ENCODE data around the gene DPEP3. TPM values are rescaled to one million over a fixed set of nuclear protein-coding genes. Genes with fewer than 3 reads are reported as not detected.

Gene DPEP3
- total RNA-seq, 1 donor from 2014 or later, result not detected

- H3K4me3 Mint-ChIP-seq (ENCODE audit: unreplicated experiment), result peak overlapping the region; percentile 94
- no peak for DNase-seq
These were observed 12.9 kb downstream of the DPEP3 start for GRCh38 chr16:67967183-67967957.

GRCh38 chr16:67966549-67967182, 13.6 kb downstream of the DPEP3 start:
- Mint-ChIP-seq H3K36me3 (ENCODE audit: unreplicated experiment) (no peaks in the 10 kb centered on the region), H3K4me1 (ENCODE audit: low read depth, unreplicated experiment) (peaks cover 4% of the 10 kb centered on the region), H3K9me3 (ENCODE audit: unreplicated experiment) (peaks cover 3% of the 10 kb centered on the region), H3K27me3 (ENCODE audit: unreplicated experiment) (peaks cover 14% of the 10 kb centered on the region), H3K4me3 (ENCODE audit: unreplicated experiment) (peak overlapping the region; percentile 48), H3K27ac (ENCODE audit: unreplicated experiment) (no peak overlapping the region)
- no peak for DNase-seq
- no peak for TF ChIP-seq CTCF (IDR thresholded peaks at IDR 0.05; ENCODE audit: partially characterized antibody, unreplicated experiment)

More at GRCh38 chr16:67967183-67967957, 12.9 kb downstream of the DPEP3 start:
- Mint-ChIP-seq H3K4me1 (ENCODE audit: low read depth, unreplicated experiment) (peaks cover 4% of the 10 kb centered on the region), H3K27me3 (ENCODE audit: unreplicated experiment) (peaks cover 14% of the 10 kb centered on the region), H3K27ac (ENCODE audit: unreplicated experiment) (peak overlapping the region; percentile 34), H3K36me3 (ENCODE audit: unreplicated experiment) (no peaks in the 10 kb centered on the region), H3K9me3 (ENCODE audit: unreplicated experiment) (peaks cover 3% of the 10 kb centered on the region)
- TF ChIP-seq CTCF (IDR thresholded peaks at IDR 0.05; ENCODE audit: partially characterized antibody, unreplicated experiment), result no peak

- TF ChIP-seq CTCF (IDR thresholded peaks at IDR 0.05; ENCODE audit: partially characterized antibody, unreplicated experiment), result no peak
- H3K9me3 Mint-ChIP-seq (ENCODE audit: unreplicated experiment), result peaks cover 3% of the 10 kb centered on the region
- no peak for DNase-seq
- H3K4me1 Mint-ChIP-seq (ENCODE audit: low read depth, unreplicated experiment), result peaks cover 4% of the 10 kb centered on the region
- peaks cover 14% of the 10 kb centered on the region for H3K27me3 Mint-ChIP-seq (ENCODE audit: unreplicated experiment)
- H3K4me3 Mint-ChIP-seq (ENCODE audit: unreplicated experiment), result no peak overlapping the region
- H3K36me3 Mint-ChIP-seq (ENCODE audit: unreplicated experiment), result no peaks in the 10 kb centered on the region
- H3K27ac Mint-ChIP-seq (ENCODE audit: unreplicated experiment), result no peak overlapping the region
These were observed 14.4 kb downstream of the DPEP3 start for GRCh38 chr16:67965668-67966548.

GRCh38 chr16:67964477-67965131, 15.7 kb downstream of the DPEP3 start:
- no peaks in the 10 kb centered on the region for H3K36me3 Mint-ChIP-seq (ENCODE audit: unreplicated experiment)
- H3K27ac Mint-ChIP-seq (ENCODE audit: unreplicated experiment), result no peak overlapping the region
- no peak for DNase-seq

More at GRCh38 chr16:67964477-67965131, 15.7 kb downstream of the DPEP3 start:
- H3K9me3 Mint-ChIP-seq (ENCODE audit: unreplicated experiment), result peaks cover 3% of the 10 kb centered on the region
- no peak for TF ChIP-seq CTCF (IDR thresholded peaks at IDR 0.05; ENCODE audit: partially characterized antibody, unreplicated experiment)
- peaks cover 4% of the 10 kb centered on the region for H3K4me1 Mint-ChIP-seq (ENCODE audit: low read depth, unreplicated experiment)
- H3K27me3 Mint-ChIP-seq (ENCODE audit: unreplicated experiment), result peaks cover 7% of the 10 kb centered on the region
- H3K4me3 Mint-ChIP-seq (ENCODE audit: unreplicated experiment), result no peak overlapping the region

Measured in glutamatergic neuron (in vitro differentiated cells).